PC-9 (cell line): ENCODE measurements around the gene NPHP4.

ENCODE experiments used
- EZH2 ChIP-seq: fragments of 200-600 bp; sonication (generic); IDR thresholded peaks from 2 replicates; pipeline ENCODE4 v1.8.0; 2017; ENCODE audit warnings: antibody characterized with exemption, low read depth
- TF ChIP-seq, protein P1 (sequence below): fragments of 200-600 bp; sonication (generic); conservative IDR thresholded peaks from 2 replicates; pipeline ENCODE4 v1.6.1; 2017; ENCODE audit warnings: mixed run types, antibody characterized with exemption, mild to moderate bottlenecking, moderate library complexity

DNA sequence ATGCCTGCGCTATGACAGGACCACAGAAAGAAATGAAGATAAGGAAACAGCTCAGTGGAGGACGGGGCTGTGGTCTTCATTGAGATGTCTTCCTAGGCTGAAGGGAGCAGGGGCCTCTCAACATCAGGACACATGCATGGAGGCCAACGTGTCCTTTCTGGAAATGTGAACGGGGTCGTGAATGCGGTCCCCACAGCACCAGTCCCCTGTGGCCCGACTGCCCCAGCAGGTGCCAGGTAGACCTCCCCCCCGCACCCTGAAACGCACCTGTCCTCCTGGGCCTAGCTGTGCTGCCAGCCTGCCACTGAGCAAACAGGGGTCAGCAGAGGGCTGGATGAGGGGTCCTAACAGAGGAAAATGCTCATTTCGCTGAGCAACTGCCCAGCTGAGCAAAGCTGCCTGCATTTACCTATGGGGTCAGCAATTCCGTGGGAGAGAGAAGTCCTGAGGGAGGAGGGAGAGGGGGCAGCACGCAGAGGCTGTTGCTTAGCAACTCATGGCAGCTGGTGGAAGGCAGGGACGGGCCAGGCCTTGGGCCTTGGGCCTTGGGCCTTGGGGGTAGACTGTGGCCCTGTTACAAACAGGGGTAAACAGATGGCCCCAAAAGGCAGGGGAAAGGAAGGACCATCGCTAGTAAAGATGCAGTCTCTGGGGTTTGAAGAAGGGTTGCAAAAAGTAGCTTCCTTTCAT, 77.4 kb downstream of the NPHP4 start:
- TF ChIP-seq, protein P1, sequence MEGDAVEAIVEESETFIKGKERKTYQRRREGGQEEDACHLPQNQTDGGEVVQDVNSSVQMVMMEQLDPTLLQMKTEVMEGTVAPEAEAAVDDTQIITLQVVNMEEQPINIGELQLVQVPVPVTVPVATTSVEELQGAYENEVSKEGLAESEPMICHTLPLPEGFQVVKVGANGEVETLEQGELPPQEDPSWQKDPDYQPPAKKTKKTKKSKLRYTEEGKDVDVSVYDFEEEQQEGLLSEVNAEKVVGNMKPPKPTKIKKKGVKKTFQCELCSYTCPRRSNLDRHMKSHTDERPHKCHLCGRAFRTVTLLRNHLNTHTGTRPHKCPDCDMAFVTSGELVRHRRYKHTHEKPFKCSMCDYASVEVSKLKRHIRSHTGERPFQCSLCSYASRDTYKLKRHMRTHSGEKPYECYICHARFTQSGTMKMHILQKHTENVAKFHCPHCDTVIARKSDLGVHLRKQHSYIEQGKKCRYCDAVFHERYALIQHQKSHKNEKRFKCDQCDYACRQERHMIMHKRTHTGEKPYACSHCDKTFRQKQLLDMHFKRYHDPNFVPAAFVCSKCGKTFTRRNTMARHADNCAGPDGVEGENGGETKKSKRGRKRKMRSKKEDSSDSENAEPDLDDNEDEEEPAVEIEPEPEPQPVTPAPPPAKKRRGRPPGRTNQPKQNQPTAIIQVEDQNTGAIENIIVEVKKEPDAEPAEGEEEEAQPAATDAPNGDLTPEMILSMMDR = no peak
- TF ChIP-seq EZH2 = no peak
